HCT116 (cell line): Measurements from ENCODE around the gene CDK14. TPM values are rescaled to one million over a fixed set of nuclear protein-coding genes. Genes with fewer than 3 reads are reported as not detected.

Experiments used
- ATAC-seq: fragments of 200-7000 bp; cut with Tn5 transposase; 2 replicates; pipeline ENCODE4 v1.9.1; 2020; ENCODE audit warnings: mild to moderate bottlenecking, moderate library complexity
- BruUV-seq: library from RNA; stranded (reverse); fragments of 400-500 nt; replicated peaks from 2 replicates; lab custom pipeline; 2021; lab: Mats Ljungman, UMichigan
- CTCF ChIA-PET: fragments of 300-600 bp; sonication (Branson Sonifier 250); formaldehyde crosslinking; loops from one replicate; lab custom pipeline; 2021; ENCODE audit warnings: antibody characterized with exemption; lab: Charles Lee
- POLR2A ChIA-PET: fragments of 300-600, 350-600 bp; sonication (Branson Sonifier 250); formaldehyde crosslinking; loops from one replicate; lab custom pipeline; 2021; ENCODE audit warnings: antibody characterized with exemption; lab: Charles Lee
- RAD21 ChIA-PET, 2 experiments: fragments of 300-600 bp; sonication (Branson Sonifier 250); formaldehyde crosslinking; loops; one replicate each; lab custom pipeline; 2023; ENCODE audit warnings: low total read pairs in 2 of 2; ENCODE audit not compliant: uncharacterized antibody in 2 of 2, unreplicated experiment in 2 of 2, low non-redundant PET in 1 of 2; lab: Charles Lee
- DNase-seq: peaks from one replicate; pipeline ENCODE4 v3.0.0-alpha.2; 2010; ENCODE audit warnings: low read depth, low spot score
- H2AFZ ChIP-seq: fragments of 200-600 bp; shearing (Covaris generic), sonication (generic); 2 replicates; pipeline ENCODE4 v1.6.1; 2017; ENCODE audit warnings: low read depth, mixed run types, mixed read lengths, antibody characterized with exemption, low read length; ENCODE audit not compliant: poor library complexity, severe bottlenecking
- H3K27ac ChIP-seq: 2 replicates; pipeline ENCODE4 v1.5.1; 2012; ENCODE audit warnings: low read depth, low read length
- H3K27me3 ChIP-seq: fragments of 200-600 bp; sonication (generic); 2 replicates; pipeline ENCODE4 v1.6.1; 2016; ENCODE audit warnings: mixed run types, low read length, mixed read lengths; ENCODE audit not compliant: insufficient read depth
- H3K36me3 ChIP-seq, 2 experiments: fragments of 200-500 bp in 1 of 2; fragments of 200-600 bp in 1 of 2; sonication (Bioruptor generic) in 1 of 2; sonication (generic) in 1 of 2; 2 replicates each; pipeline versions ENCODE4 v1.5.1 to v1.6.1; 2014 to 2016; ENCODE audit warnings: low read length in 2 of 2, inconsistent platforms in 1 of 2, mixed read lengths in 1 of 2, mixed run types in 1 of 2; ENCODE audit not compliant: insufficient read depth in 2 of 2, control insufficient read depth in 1 of 2
- H3K4me1 ChIP-seq, 2 experiments: fragments of 200-600 bp in 1 of 2; sonication (generic) in 1 of 2; 2 replicates each; pipeline versions ENCODE4 v1.5.1 to v1.6.1; 2012 to 2017; ENCODE audit warnings: low read length in 2 of 2, inconsistent platforms in 1 of 2, mild to moderate bottlenecking in 1 of 2, mixed read lengths in 1 of 2, mixed run types in 1 of 2, moderate library complexity in 1 of 2; ENCODE audit not compliant: insufficient read depth in 2 of 2, control insufficient read depth in 1 of 2
- H3K4me2 ChIP-seq: fragments of 200-600 bp; sonication (generic); 2 replicates; pipeline ENCODE4 v1.6.1; 2017; ENCODE audit warnings: mixed run types, low read length, mixed read lengths
- H3K4me3 ChIP-seq, 2 experiments: fragments of 200-600 bp in 1 of 2; sonication (generic) in 1 of 2; replicated peaks in 1 of 2; 2 replicates each; pipeline ENCODE4 v1.5.1; 2011 to 2016; ENCODE audit warnings: low read length in 2 of 2, control low read depth in 1 of 2, low read depth in 1 of 2, mild to moderate bottlenecking in 1 of 2, mixed read lengths in 1 of 2, mixed run types in 1 of 2
- H3K79me2 ChIP-seq: fragments of 200-600 bp; sonication (generic); 2 replicates; pipeline ENCODE4 v1.6.1; 2017; ENCODE audit warnings: mild to moderate bottlenecking, mixed run types, low read length, moderate library complexity, mixed read lengths; ENCODE audit not compliant: insufficient read depth
- H3K9ac ChIP-seq: fragments of 200-600 bp; sonication (generic); 2 replicates; pipeline ENCODE4 v1.6.1; 2016; ENCODE audit warnings: low read length, mixed read lengths
- H3K9me2 ChIP-seq: fragments of 200-600 bp; sonication (generic), shearing (Covaris generic); 2 replicates; pipeline ENCODE4 v1.6.1; 2017; ENCODE audit warnings: mixed run types, mild to moderate bottlenecking, moderate library complexity; ENCODE audit not compliant: insufficient read depth
- H3K9me3 ChIP-seq, 2 experiments: fragments of 200-500 bp in 1 of 2; fragments of 200-600 bp in 1 of 2; sonication (Bioruptor generic) in 1 of 2; sonication (generic) in 1 of 2; 2 replicates each; pipeline ENCODE4 v1.6.1; 2014 to 2017; ENCODE audit warnings: low read length in 2 of 2, mixed read lengths in 2 of 2, inconsistent platforms in 1 of 2, low read depth in 1 of 2, mild to moderate bottlenecking in 1 of 2, mixed run types in 1 of 2, moderate library complexity in 1 of 2; ENCODE audit not compliant: control insufficient read depth in 1 of 2, insufficient read depth in 1 of 2
- H4K20me1 ChIP-seq: fragments of 200-600 bp; sonication (generic), shearing (Covaris generic); 2 replicates; pipeline ENCODE4 v1.6.1; 2017; ENCODE audit warnings: mixed run types, mild to moderate bottlenecking, moderate library complexity; ENCODE audit not compliant: insufficient read depth
- ATF3 ChIP-seq: IDR thresholded peaks from 2 replicates; pipeline ENCODE4 v1.6.1; 2012
- CEBPB ChIP-seq: IDR thresholded peaks from 2 replicates; pipeline ENCODE4 v1.6.1; 2012; ENCODE audit warnings: low read depth
- ELF1 ChIP-seq: IDR thresholded peaks from 2 replicates; pipeline ENCODE4 v1.6.1; 2012; ENCODE audit warnings: low read depth, borderline replicate concordance
- EZH2 ChIP-seq: fragments of 200-600 bp; sonication (generic); IDR thresholded peaks from 2 replicates; pipeline ENCODE4 v1.6.1; 2017; ENCODE audit warnings: antibody characterized with exemption, mixed run types
- EZH2phosphoT487 ChIP-seq: fragments of 200-600 bp; IDR thresholded peaks from 2 replicates; pipeline ENCODE4 v1.6.1; 2018; ENCODE audit warnings: antibody characterized with exemption, borderline replicate concordance
- FOSL1 ChIP-seq: IDR thresholded peaks from 2 replicates; pipeline ENCODE4 v1.6.1; 2012; ENCODE audit warnings: low read depth
- JUND ChIP-seq: IDR thresholded peaks from 2 replicates; pipeline ENCODE4 v1.6.1; 2012
- MAX ChIP-seq: IDR thresholded peaks from 2 replicates; pipeline ENCODE4 v1.6.1; 2012
- POLR2A ChIP-seq: IDR thresholded peaks from 2 replicates; pipeline ENCODE4 v1.7.0; 2011; ENCODE audit warnings: borderline replicate concordance; ENCODE audit not compliant: insufficient read depth, insufficient read length; ENCODE audit errors: extremely low read depth
- POLR2AphosphoS5 ChIP-seq: IDR thresholded peaks from 2 replicates; pipeline ENCODE4 v1.6.1; 2011; ENCODE audit warnings: mild to moderate bottlenecking, low read depth, low read length, moderate library complexity
- RAD21 ChIP-seq: IDR thresholded peaks from 2 replicates; pipeline ENCODE4 v1.6.1; 2012; ENCODE audit warnings: low read depth, mild to moderate bottlenecking
- REST ChIP-seq: IDR thresholded peaks from 2 replicates; pipeline ENCODE4 v1.6.1; 2012; ENCODE audit warnings: low read depth
- SRF ChIP-seq: IDR thresholded peaks from 2 replicates; pipeline ENCODE4 v1.6.1; 2012; ENCODE audit warnings: low read depth
- YY1 ChIP-seq: IDR thresholded peaks from 2 replicates; pipeline ENCODE4 v1.6.1; 2011; ENCODE audit warnings: low read length, low read depth, moderate library complexity, mild to moderate bottlenecking; ENCODE audit not compliant: insufficient replicate concordance; ENCODE audit errors: extremely low read depth
- ZBTB33 ChIP-seq: IDR thresholded peaks from 2 replicates; pipeline ENCODE4 v1.6.1; 2011; ENCODE audit warnings: mild to moderate bottlenecking, low read length, moderate library complexity; ENCODE audit not compliant: insufficient replicate concordance; ENCODE audit errors: extremely low read depth
- ZNF274 ChIP-seq: fragments of 200-500 bp; sonication (Bioruptor generic); IDR thresholded peaks from 2 replicates; pipeline ENCODE4 v1.6.1; 2014; ENCODE audit warnings: mild to moderate bottlenecking, low read depth, low read length, inconsistent platforms
- intact Hi-C: fragments of 100-400 bp; cut with micrococcal nuclease; formaldehyde crosslinking; loops from 2 replicates; pipeline ENCODE4 v1.10.0; 2022
- total RNA-seq: library from RNA; stranded (reverse); gene quantifications from one replicate; pipeline ENCODE4 v1.2.1, GENCODE V29; 2021; ENCODE audit not compliant: unreplicated experiment

The CDK14 gene
- total RNA-seq, 1 experiment from 2014 or later = 10.2 TPM

GRCh38 chr7:91107460-91107859 is 511.3 kb downstream of the CDK14 start:
- no peaks in the 10 kb centered on the region for H3K27me3 ChIP-seq
- CTCF ChIA-PET = no interaction called here
- BruUV-seq = no TSS peak
- no peaks in the 10 kb centered on the region for H3K4me1 ChIP-seq
- H3K27ac ChIP-seq = no peak overlapping the region
- no peak overlapping the region for H3K9ac ChIP-seq
- intact Hi-C loops = no loop called here
- DNase-seq = no peak
- H3K36me3 ChIP-seq = no peaks in the 10 kb centered on the region
- H2AFZ ChIP-seq = no peak overlapping the region
- H3K79me2 ChIP-seq = no peaks in the 10 kb centered on the region
- TF ChIP-seq EZH2phosphoT487 (no peak), ZBTB33 (no peak), MAX (no peak), ATF3 (no peak), ZNF274 (no peak), EZH2 (no peak), RAD21 (no peak), YY1 (no peak), SRF (no peak), POLR2AphosphoS5 (no peak), ELF1 (no peak), FOSL1 (no peak), POLR2A (no peak), CEBPB (no peak), JUND (no peak), REST (no peak)
- RAD21 ChIA-PET = no interaction called here
- no peaks in the 10 kb centered on the region for H4K20me1 ChIP-seq
- H3K4me3 ChIP-seq = no peak overlapping the region
- H3K9me2 ChIP-seq = no peaks in the 10 kb centered on the region
- POLR2A ChIA-PET = no interaction called here
- H3K9me3 ChIP-seq = no peaks in the 10 kb centered on the region
- no peak for ATAC-seq
- no peak overlapping the region for H3K4me2 ChIP-seq
